ENCODE data around the gene GPR27.

GPR27 gene

GRCh38 chr3:71784914-71785531 lies 31.4 kb downstream of the GPR27 start, which contains the start of gene PROK2:
PROK2 (minus strand) TSS chr3:71785148; CDS start chr3:71785052, 96 bp downstream.
- DNase-seq (ENCODE audit: insufficient read length, low spot score) (no peak), FAIRE-seq (no peak)

GRCh38 chr3:71785532-71786216 lies 32.0 kb downstream of the GPR27 start:
- no peak for FAIRE-seq
- no peak for DNase-seq (ENCODE audit: insufficient read length, low spot score)

GRCh38 chr3:71786217-71786549 lies 32.5 kb downstream of the GPR27 start:
- DNase-seq (ENCODE audit: insufficient read length, low spot score), result no peak
- no peak for FAIRE-seq

- FAIRE-seq, result no peak
- DNase-seq (ENCODE audit: insufficient read length, low spot score), result no peak
Measured at GRCh38 chr3:71786551-71786950, 32.9 kb downstream of the GPR27 start.

GRCh38 chr3:71787851-71788405 lies 34.3 kb downstream of the GPR27 start:
- no peak for DNase-seq (ENCODE audit: insufficient read length, low spot score)
- no peak for FAIRE-seq

- FAIRE-seq (no peak), DNase-seq (ENCODE audit: insufficient read length, low spot score) (no peak)
Measured at GRCh38 chr3:71789922-71790321, 36.3 kb downstream of the GPR27 start.

- FAIRE-seq (no peak), DNase-seq (ENCODE audit: insufficient read length, low spot score) (no peak)
Measured at GRCh38 chr3:71791634-71792033, 38.0 kb downstream of the GPR27 start.

GRCh38 chr3:71796290-71796689 lies 42.6 kb downstream of the GPR27 start:
- no peak for DNase-seq (ENCODE audit: insufficient read length, low spot score)
- no peak for FAIRE-seq

GRCh38 chr3:71797455-71797854 lies 43.8 kb downstream of the GPR27 start:
- FAIRE-seq, result no peak
- no peak for DNase-seq (ENCODE audit: insufficient read length, low spot score)

- no peak for FAIRE-seq
- no peak for DNase-seq (ENCODE audit: insufficient read length, low spot score)
Measured at GRCh38 chr3:71800023-71800422, 46.4 kb downstream of the GPR27 start.

- DNase-seq (ENCODE audit: insufficient read length, low spot score) (no peak), FAIRE-seq (no peak)
Measured at GRCh38 chr3:71801986-71802385, 48.3 kb downstream of the GPR27 start.

- FAIRE-seq (no peak), DNase-seq (ENCODE audit: insufficient read length, low spot score) (no peak)
Measured at GRCh38 chr3:71803248-71803647, 49.6 kb downstream of the GPR27 start.

- FAIRE-seq, result no peak
- DNase-seq (ENCODE audit: insufficient read length, low spot score), result no peak
Measured at GRCh38 chr3:71805199-71805598, 51.5 kb downstream of the GPR27 start.

GRCh38 chr3:71805691-71806090 lies 52.0 kb downstream of the GPR27 start:
- FAIRE-seq, result no peak
- no peak for DNase-seq (ENCODE audit: insufficient read length, low spot score)
